Activated T-cell treated with anti-CD3 and anti-CD28 coated beads, Interleukin-2, amount 50 U/mL, for 4 hours (primary cell): ENCODE measurements around the gene NAT14. TPM values are rescaled to one million over a fixed set of nuclear protein-coding genes. Genes with fewer than 3 reads are reported as not detected.
A peak's percentile ranks its signal among the peaks of the same experiment; 100 is the strongest.

Experiments used
- ATAC-seq, 2 donors: fragments of 200-7000 bp; cut with Tn5 transposase; one replicate each; pipeline ENCODE4 v1.10.0; 2021
- DNase-seq: peaks from one replicate; pipeline ENCODE4 v3.0.0-alpha.2; 2020
- H3K27me3 Mint-ChIP-seq: one replicate; pipeline ENCODE4 v1.8.0; 2021; ENCODE audit warnings: low read depth, mixed read lengths
- H3K36me3 Mint-ChIP-seq: one replicate; pipeline ENCODE4 v1.8.0; 2022; ENCODE audit warnings: mixed read lengths; ENCODE audit not compliant: insufficient read depth
- H3K4me1 Mint-ChIP-seq: one replicate; pipeline ENCODE4 v1.8.0; 2021; ENCODE audit warnings: low read depth, mixed read lengths
- H3K4me3 Mint-ChIP-seq: one replicate; pipeline ENCODE4 v1.8.0; 2021; ENCODE audit warnings: mild to moderate bottlenecking, moderate library complexity, mixed read lengths
- H3K9me3 Mint-ChIP-seq: one replicate; pipeline ENCODE4 v1.8.0; 2021; ENCODE audit warnings: mixed read lengths
- total RNA-seq, 3 donors: library from RNA; stranded (reverse); gene quantifications; one replicate each; pipeline ENCODE4 v1.2.1, GENCODE V29; 2021

The NAT14 gene
- total RNA-seq, 3 donors from 2014 or later: 16.0 to 23.4 (median 17.6) TPM

DNA sequence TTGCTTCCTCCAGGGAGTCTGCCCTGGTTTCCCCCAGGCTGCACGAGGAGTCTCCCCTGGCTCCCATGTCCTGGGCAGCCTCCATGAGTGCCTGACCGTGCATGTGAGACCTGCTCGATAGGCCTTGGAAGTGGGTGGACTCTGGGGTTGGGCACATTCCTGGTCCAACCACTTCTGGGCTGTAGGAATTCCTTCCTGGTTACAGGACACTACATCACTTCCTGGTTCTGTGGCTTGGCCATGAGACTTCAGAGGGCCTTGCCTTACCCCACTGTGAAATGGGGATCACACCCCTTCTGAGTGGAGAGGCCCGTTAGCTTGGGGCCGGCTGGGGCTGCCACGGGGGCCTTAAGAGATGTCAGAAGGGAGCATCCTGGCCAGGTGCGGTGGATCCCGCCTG lies 12.5 kb upstream of the NAT14 start:
- ATAC-seq (no peak), DNase-seq (no peak)
- H3K4me3 Mint-ChIP-seq: no peak overlapping the region
- H3K9me3 Mint-ChIP-seq: no peaks in the 10 kb centered on the region
- no peaks in the 10 kb centered on the region for H3K27me3 Mint-ChIP-seq
- H3K36me3 Mint-ChIP-seq: no peaks in the 10 kb centered on the region
- H3K4me1 Mint-ChIP-seq: peaks cover 10% of the 10 kb centered on the region

DNA sequence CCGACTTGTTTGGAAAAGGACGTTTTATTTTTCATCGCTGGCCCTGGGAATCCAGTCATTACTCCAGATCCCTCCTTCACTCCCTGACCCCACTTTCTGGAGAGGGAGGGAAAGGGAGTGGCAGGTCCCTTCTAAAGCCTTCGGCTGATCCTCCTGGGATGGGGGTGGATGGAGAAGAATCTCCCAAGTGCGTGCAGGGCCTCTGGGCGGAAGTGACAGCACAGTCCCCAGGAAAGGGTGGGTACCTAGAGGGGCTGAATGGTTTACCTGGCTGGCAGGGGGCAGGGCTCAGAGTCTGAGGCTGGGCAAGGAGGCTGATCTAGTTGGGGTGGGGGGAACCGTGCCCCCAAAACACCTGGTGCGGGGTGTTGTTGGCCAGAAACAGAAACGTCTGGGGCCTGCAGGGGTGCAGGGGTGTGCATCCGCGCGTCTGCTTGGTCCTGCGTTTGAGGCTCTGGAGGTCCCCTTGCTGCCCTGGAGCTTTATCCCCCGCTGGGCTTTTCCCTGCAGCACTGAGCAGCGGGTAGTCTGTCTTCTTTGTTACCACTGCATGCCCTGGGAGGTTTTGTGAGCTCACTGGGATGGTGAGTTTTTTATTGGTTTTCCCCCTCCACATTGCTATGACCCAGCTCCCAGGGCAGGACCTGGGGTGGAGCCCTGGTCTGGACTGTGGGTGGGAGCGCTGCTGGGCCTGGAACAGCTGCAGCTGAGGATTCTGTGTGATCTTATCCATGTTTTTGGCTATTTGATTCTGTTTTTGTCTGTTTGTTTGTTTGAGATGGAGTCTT lies 11.6 kb upstream of the NAT14 start:
- Mint-ChIP-seq H3K36me3 (no peaks in the 10 kb centered on the region), H3K4me1 (peaks cover 16% of the 10 kb centered on the region), H3K27me3 (no peaks in the 10 kb centered on the region), H3K4me3 (no peak overlapping the region), H3K9me3 (no peaks in the 10 kb centered on the region)
- DNase-seq: no peak
- no peak for ATAC-seq

DNA sequence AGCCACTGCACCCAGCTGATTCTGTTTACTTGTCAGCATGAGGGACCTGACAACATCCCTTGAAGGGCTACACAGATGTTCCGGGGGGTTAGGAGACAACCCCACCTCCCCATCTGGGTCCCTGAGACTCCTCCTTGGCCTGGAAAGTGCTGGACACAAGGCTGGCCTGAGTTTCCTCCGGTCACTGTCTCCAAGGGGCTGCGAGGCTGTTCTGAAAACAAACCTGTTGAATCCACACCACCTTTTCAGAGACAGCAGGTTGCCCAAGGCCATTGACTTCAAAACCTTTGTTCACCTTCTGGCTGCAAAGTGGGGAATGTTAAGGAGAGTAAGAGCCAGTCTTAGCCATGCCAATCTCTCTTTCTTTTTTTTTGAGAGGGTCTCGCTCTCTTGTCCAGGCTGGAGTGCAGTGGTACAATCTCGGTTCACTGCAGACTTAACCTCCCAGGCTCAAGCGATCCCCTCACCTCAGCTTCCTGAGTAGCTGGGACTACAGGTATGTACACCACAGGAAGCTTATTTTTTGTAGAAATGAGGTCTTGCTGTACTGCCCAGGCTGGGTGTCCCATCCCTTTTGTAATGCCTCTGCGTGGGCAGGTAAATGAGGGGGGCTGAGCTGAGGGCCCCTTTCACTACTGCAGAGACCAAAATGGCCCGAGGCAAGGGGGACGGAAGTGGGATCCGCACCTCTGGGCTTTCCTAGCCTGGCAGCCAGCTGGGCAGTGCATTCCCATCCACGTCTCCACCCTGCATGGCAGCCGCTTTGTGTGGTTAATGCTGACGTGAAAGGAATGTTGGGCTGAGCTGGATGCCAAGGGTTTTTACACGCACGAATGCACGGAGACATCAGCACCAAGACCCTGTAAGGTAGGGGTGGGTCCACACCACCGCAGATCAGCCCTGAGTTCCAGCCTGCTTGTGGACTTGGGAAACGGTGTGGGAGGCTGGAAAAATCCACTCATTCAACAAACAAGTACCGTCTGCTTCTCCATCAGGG lies 10.4 kb upstream of the NAT14 start:
- H3K27me3 Mint-ChIP-seq: no peaks in the 10 kb centered on the region

DNA sequence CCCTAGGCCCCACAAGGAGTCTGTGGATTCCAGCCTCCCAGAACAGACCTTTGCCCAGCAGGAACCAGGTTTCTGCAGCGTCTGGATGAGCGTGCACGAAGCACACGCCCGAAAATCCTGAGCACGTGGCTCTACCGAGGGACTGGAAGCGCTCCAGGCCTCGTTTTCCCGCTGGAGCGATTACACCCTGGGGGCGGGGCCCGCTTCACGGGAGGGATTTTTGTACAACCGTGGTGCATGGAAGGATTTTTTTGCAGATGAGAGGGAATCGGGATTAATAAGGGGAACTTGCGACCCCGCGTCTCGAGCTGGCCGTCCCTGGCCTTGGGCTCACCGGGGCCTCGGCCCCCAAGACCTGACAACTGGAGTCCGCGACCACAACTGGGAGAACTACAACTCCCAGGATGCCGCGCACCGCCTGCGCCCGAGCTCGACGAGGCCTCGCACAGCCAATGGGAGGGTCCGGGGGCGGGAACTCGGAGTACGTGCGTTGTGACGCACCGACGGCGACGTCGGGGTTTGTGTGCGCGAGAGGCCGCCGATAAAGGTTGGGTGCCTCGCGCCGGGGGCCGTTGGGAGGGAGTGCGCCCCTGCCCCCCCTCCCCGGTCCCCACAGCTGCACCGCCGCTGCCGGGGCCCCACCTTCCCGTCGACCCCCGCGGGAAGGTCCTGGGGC lies 8.8 kb upstream of the NAT14 start, which contains the start of gene ZNF628:
Gene ZNF628, plus strand, starts transcription at position 518 of the 676 bp plus-strand sequence. CDS start 3,294 bp downstream, outside the sequence.
- H3K9me3 Mint-ChIP-seq: no peaks in the 10 kb centered on the region
- H3K27me3 Mint-ChIP-seq: no peaks in the 10 kb centered on the region
- peaks cover 2% of the 10 kb centered on the region for H3K36me3 Mint-ChIP-seq
- H3K4me1 Mint-ChIP-seq: peaks cover 32% of the 10 kb centered on the region
- peak; percentile 97 for DNase-seq
- ATAC-seq: peak; percentile 95 to 97
- peak within 1 kb of the TSS; percentile 85 for H3K4me3 Mint-ChIP-seq

More for the DNA sequence above, 10.4 kb upstream of the NAT14 start:
- DNase-seq: no peak
- H3K36me3 Mint-ChIP-seq: peaks cover 2% of the 10 kb centered on the region
- H3K4me3 Mint-ChIP-seq: no peak overlapping the region
- no peaks in the 10 kb centered on the region for H3K9me3 Mint-ChIP-seq
- peaks cover 27% of the 10 kb centered on the region for H3K4me1 Mint-ChIP-seq
- no peak for ATAC-seq

DNA sequence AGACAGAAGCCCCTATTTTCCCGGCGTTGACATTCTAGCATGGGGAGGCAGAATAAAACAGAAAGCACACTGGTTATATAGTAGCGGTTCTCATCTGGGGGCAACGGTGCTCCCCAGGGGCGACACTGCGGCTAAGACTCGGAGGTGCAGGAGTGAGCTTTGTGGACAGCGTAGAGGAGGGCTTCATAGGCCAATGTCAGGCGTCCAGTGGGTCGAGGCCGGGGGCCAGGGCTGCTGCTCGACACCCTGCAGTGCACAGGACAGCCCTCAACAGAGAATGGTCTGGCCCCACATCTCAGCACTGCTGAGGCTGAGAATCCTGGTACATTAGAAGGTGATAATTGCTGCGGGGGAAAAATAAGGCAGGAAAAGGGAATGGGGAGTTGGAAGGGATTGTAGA lies 7.1 kb upstream of the NAT14 start:
- DNase-seq (no peak), ATAC-seq (no peak)
- H3K27me3 Mint-ChIP-seq: no peaks in the 10 kb centered on the region
- H3K4me3 Mint-ChIP-seq: peak overlapping the region; percentile 54
- H3K36me3 Mint-ChIP-seq: peaks cover 4% of the 10 kb centered on the region
- H3K9me3 Mint-ChIP-seq: no peaks in the 10 kb centered on the region
- H3K4me1 Mint-ChIP-seq: peaks cover 32% of the 10 kb centered on the region

DNA sequence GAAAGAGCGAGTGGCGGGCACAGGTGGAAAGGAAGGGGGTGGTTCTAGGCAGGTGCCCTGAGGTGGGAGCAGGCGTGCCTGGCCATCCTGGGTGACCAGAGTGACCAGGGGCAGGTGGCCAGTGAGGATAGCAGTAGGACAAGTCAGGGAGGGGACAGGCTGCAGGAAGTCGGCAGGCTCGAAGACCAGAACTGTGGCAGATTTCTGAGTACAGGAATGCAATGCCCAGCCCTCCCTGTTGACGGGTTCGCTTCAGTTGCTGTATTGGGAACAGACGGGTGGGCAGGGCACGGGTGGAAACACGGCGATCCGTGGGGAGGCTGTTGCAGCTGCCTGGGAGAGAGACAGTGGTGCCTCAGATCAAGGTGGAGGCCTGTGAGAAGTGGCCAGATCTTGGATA lies 6.6 kb upstream of the NAT14 start:
- no peaks in the 10 kb centered on the region for H3K9me3 Mint-ChIP-seq
- peaks cover 4% of the 10 kb centered on the region for H3K36me3 Mint-ChIP-seq
- no peak for ATAC-seq
- peaks cover 32% of the 10 kb centered on the region for H3K4me1 Mint-ChIP-seq
- no peaks in the 10 kb centered on the region for H3K27me3 Mint-ChIP-seq
- peak overlapping the region; percentile 54 for H3K4me3 Mint-ChIP-seq
- DNase-seq: no peak

DNA sequence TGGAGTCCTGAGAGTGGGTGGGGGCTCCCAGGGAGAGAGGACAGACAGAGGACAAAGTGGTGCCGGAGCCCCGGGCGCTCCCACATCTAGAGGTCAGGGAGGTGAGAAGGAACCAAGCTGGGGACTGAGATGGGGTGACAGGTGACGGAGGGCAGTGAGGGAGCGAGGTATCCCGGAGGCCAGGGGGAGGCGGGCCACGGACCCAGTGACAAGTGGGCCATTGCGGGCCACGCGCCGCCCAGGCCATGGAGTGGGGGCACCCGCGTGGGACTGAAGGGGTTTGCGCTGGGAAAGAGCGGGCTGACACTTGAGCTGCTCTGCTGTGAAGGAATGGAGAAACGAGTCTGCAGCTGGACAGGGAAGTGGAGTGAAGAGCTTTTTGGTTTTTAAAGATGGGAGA lies 5.9 kb upstream of the NAT14 start:
- no peak for ATAC-seq
- no peaks in the 10 kb centered on the region for H3K27me3 Mint-ChIP-seq
- peaks cover 32% of the 10 kb centered on the region for H3K4me1 Mint-ChIP-seq
- no peak for DNase-seq
- H3K36me3 Mint-ChIP-seq: peaks cover 4% of the 10 kb centered on the region
- H3K4me3 Mint-ChIP-seq: no peak overlapping the region
- H3K9me3 Mint-ChIP-seq: no peaks in the 10 kb centered on the region

DNA sequence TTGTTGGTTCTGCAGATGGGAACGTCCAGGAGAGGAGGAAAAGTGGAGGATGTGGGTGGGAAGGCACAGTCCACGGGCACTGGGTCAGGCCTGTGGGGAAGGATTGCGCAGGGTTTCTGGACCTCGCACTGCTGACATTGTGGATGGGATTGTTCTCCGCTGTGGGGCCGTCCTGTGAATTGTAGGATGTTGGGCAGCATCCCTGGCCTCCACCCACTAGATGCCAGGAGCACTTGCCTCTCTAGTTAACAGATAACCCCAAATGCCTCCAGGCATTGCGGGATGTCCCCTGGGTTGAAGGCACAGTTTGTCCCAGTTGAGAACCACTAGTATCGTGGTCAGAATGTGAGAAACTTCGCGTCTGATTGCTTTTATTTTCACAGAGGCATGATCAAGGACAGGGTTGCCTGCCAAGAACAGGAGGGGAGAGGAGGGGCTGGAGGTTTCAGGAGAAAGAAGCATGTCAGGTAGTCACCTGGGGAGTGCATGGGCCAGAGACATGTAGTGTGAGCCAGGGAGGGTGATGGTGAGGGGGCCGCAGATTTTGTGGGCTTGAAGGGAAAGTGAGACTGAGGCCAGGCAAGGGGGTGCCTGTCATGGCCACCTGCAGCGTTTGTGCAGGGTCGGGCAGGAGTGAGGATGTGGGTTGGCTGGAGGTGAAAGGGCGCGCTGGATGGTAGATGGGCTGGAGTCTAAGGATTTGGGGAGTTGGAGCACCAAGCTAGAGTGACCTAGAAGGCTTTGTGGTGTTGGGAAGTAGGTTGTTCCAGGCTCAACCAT lies 5.3 kb upstream of the NAT14 start:
- Mint-ChIP-seq H3K4me3 (no peak overlapping the region), H3K9me3 (no peaks in the 10 kb centered on the region), H3K36me3 (peaks cover 4% of the 10 kb centered on the region), H3K4me1 (peaks cover 34% of the 10 kb centered on the region), H3K27me3 (no peaks in the 10 kb centered on the region)
- DNase-seq: no peak
- no peak for ATAC-seq

DNA sequence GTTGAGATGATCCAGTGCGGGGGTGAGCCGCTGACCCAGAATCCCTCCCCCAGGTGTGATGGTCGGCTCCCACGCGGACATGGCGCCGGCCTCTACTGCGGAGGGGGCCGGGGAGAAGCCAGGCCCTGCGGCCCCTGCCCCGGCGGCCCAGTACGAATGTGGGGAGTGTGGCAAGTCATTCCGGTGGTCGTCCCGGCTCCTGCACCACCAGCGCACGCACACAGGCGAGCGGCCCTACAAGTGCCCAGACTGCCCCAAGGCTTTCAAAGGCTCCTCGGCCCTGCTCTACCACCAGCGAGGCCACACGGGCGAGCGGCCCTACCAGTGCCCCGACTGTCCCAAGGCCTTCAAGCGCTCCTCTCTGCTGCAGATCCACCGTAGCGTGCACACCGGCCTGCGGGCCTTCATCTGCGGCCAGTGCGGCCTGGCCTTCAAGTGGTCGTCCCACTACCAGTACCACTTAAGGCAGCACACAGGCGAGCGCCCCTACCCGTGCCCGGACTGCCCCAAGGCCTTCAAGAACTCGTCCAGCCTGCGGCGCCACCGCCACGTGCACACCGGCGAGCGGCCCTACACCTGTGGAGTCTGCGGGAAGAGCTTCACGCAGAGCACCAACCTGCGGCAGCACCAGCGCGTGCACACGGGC lies 3.7 kb upstream of the NAT14 start:
- DNase-seq: no peak
- Mint-ChIP-seq H3K4me1 (peaks cover 33% of the 10 kb centered on the region), H3K27me3 (no peaks in the 10 kb centered on the region), H3K9me3 (no peaks in the 10 kb centered on the region), H3K36me3 (peaks cover 4% of the 10 kb centered on the region), H3K4me3 (no peak overlapping the region)
- ATAC-seq: no peak

DNA sequence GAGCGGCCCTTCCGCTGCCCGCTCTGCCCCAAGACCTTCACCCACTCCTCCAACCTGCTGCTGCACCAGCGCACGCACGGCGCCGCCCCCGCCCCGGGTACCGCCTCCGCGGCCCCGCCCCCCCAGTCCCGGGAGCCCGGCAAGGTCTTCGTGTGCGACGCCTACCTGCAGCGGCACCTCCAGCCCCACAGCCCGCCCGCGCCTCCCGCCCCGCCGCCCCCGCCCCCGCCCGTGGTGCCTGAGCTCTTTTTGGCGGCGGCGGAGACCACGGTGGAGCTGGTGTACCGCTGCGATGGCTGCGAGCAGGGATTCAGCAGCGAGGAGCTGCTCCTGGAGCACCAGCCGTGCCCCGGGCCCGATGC lies 3.2 kb upstream of the NAT14 start:
- Mint-ChIP-seq H3K27me3 (no peaks in the 10 kb centered on the region), H3K4me1 (peaks cover 32% of the 10 kb centered on the region), H3K4me3 (no peak overlapping the region), H3K36me3 (peaks cover 4% of the 10 kb centered on the region), H3K9me3 (no peaks in the 10 kb centered on the region)
- DNase-seq: no peak
- ATAC-seq: no peak

DNA sequence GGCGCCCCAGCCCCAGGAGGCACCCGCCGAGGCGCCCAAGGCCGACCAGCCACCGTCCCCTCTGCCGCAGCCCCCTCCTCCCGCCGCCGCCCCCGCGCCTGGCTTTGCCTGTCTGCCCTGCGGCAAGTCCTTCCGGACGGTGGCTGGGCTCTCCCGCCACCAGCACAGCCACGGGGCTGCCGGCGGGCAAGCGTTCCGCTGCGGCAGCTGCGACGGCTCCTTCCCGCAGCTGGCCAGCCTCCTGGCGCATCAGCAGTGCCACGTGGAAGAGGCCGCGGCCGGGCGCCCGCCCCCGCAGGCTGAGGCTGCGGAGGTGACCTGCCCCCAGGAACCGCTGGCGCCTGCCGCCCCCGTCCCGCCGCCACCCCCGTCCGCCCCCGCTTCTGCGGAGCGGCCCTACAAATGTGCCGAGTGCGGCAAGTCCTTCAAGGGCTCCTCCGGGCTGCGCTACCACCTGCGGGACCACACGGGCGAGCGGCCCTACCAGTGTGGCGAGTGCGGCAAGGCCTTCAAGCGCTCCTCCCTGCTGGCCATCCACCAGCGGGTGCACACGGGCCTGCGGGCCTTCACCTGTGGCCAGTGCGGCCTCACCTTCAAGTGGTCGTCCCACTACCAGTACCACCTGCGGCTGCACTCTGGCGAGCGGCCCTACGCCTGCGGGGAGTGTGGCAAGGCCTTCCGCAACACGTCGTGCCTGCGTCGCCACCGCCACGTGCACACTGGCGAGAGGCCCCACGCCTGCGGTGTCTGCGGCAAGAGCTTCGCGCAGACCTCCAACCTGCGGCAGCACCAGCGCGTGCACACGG lies 2.6 kb upstream of the NAT14 start:
- no peaks in the 10 kb centered on the region for H3K27me3 Mint-ChIP-seq
- ATAC-seq: no peak
- peaks cover 4% of the 10 kb centered on the region for H3K36me3 Mint-ChIP-seq
- peak overlapping the region; percentile 26 for H3K4me3 Mint-ChIP-seq
- no peak for DNase-seq
- H3K4me1 Mint-ChIP-seq: peaks cover 35% of the 10 kb centered on the region
- no peaks in the 10 kb centered on the region for H3K9me3 Mint-ChIP-seq

DNA sequence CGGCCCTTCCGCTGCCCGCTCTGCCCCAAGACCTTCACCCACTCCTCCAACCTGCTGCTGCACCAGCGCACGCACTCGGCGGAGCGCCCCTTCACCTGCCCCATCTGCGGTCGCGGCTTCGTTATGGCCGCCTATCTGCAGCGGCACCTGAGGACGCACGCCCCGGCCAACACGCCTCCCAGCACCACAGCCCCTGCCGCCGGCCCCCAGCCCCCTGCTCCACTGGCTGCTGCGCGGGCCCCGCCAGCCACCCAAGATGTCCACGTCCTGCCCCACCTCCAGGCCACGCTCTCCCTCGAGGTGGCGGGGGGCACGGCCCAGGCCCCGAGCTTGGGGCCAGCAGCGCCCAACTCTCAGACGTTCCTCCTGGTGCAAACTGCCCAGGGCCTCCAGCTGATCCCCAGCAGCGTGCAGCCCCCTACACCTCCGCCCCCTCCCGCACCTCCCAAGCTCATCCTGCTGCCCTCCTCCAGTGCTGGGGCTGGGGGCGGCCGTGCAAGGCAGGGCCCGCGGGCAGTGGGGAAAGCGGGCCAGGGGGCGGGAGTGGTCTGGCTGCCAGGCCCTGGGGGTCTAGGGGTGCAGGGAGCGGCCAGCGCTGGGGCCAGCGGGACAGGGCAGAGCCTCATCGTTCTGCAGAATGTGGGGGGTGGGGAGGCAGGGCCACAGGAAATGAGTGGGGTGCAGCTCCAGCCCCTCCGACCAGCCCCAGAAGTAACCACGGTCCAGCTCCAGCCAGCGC lies 1.9 kb upstream of the NAT14 start:
- peaks cover 34% of the 10 kb centered on the region for H3K4me1 Mint-ChIP-seq
- no peaks in the 10 kb centered on the region for H3K9me3 Mint-ChIP-seq
- DNase-seq: no peak
- H3K36me3 Mint-ChIP-seq: peaks cover 4% of the 10 kb centered on the region
- peak overlapping the region; percentile 26 for H3K4me3 Mint-ChIP-seq
- no peaks in the 10 kb centered on the region for H3K27me3 Mint-ChIP-seq
- no peak for ATAC-seq
